ENCODE data around the gene ELOVL1.

The ELOVL1 gene

DNA sequence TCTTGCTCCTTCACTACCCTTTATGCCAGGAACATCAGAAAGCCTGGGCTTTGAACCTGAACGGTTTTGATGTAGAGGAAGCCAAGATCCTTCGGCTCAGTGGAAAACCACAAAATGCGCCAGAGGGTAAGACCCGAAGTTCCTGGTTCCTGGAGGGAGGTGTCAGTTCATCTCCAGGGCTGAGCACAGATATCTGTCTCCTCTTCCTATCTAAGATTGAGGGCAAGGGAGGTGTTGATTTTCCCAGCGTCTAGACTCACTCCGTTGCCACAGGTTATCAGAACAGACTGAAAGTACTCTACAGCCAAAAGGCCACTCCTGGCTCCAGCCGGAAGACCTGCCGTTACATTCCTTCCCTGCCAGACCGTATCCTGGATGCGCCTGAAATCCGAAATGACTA is 8.1 kb downstream of the ELOVL1 start:
- no peak overlapping the region for H3K4me3 ChIP-seq (ENCODE audit: low read length)
- H3K36me3 ChIP-seq (ENCODE audit: control insufficient read depth, insufficient read depth, low read length), result peaks cover 18% of the 10 kb centered on the region
- H3K27me3 ChIP-seq (ENCODE audit: control insufficient read depth, insufficient read depth, low read length), result no peaks in the 10 kb centered on the region
- no peaks in the 10 kb centered on the region for H3K4me1 ChIP-seq (ENCODE audit: control insufficient read depth, insufficient read depth, low read length)
- no peak overlapping the region for H3K27ac ChIP-seq (ENCODE audit: low read depth, low read length)
- H3K9ac ChIP-seq (ENCODE audit: low read length), result no peak overlapping the region

DNA sequence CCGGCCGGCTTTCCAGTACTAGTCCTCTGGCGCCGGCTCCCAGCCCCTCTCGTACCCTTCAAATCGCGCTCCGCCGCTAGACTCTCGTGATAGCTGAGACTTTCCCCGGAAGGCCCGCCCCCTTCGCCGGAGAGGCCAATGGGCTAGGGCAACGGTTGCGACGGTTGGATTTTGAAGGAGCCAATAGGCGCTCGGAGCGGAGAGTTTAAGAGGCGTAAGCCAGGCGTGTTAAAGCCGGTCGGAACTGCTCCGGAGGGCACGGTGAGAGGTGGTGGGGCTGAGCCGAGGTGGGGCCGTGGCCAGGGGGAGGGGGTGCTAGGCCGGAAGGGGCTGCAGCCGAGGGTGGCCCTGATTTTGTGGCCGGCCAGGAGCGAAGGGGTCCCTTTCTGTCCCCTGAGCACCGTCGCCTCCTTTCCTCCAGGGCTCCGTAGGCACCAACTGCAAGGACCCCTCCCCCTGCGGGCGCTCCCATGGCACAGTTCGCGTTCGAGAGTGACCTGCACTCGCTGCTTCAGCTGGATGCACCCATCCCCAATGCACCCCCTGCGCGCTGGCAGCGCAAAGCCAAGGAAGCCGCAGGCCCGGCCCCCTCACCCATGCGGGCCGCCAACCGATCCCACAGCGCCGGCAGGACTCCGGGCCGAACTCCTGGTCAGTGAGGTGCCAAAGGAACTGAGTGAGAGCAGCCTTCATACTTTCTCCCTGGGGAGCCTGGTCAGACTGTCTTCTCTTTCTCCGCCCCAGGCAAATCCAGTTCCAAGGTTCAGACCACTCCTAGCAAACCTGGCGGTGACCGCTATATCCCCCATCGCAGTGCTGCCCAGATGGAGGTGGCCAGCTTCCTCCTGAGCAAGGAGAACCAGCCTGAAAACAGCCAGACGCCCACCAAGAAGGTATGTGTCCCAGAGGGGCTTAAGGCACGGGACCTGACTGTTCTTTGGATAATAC is 8.8 kb downstream of the ELOVL1 start, which contains the start of gene CDC20:
TSS of gene CDC20 (plus strand) at position 236 of the 948 bp plus-strand sequence. CDS start at position 471, 235 bp downstream.
- H3K36me3 ChIP-seq (ENCODE audit: control insufficient read depth, insufficient read depth, low read length), result peaks cover 12% of the 10 kb centered on the region
- peak within 1 kb of the TSS; percentile 92 for H3K27ac ChIP-seq (ENCODE audit: low read depth, low read length)
- peak within 1 kb of the TSS; percentile 71 for H3K4me3 ChIP-seq (ENCODE audit: low read length)
- H3K9ac ChIP-seq (ENCODE audit: low read length), result peak within 1 kb of the TSS; percentile 43
- no peaks in the 10 kb centered on the region for H3K4me1 ChIP-seq (ENCODE audit: control insufficient read depth, insufficient read depth, low read length)
- H3K27me3 ChIP-seq (ENCODE audit: control insufficient read depth, insufficient read depth, low read length), result no peaks in the 10 kb centered on the region

DNA sequence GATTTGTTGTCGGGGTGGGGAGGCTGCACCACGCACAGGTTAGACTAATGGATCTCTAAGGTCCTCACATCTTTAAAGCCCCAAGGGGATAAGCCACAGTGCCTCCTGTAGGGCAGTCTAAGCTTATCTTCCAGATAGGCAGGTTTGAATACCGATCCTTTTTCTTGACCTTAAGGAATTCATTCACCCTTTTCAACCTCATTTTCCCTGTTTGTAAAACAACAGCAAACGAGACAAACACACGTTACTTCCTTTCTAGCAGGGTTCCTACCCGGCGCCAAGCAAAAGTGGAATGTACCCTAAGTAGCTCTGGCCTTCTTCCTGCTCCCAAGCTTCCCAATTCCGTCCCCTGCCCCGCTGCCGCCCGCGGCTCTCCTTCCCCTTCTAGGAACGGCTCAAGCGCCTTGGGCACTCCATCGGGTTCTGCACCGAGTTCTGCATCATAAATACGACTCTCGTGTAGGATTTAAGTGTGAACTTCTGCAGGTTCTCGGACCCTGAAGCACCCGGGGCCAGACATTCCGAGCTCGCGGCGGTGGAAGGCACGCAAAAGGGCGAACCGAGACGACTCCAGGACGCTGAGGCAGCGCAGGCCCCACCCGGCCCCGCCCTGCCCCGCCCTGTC is 9.6 kb downstream of the ELOVL1 start:
- H3K27me3 ChIP-seq (ENCODE audit: control insufficient read depth, insufficient read depth, low read length), result no peaks in the 10 kb centered on the region
- H3K27ac ChIP-seq (ENCODE audit: low read depth, low read length), result peak overlapping the region; percentile 92
- H3K4me1 ChIP-seq (ENCODE audit: control insufficient read depth, insufficient read depth, low read length), result no peaks in the 10 kb centered on the region
- H3K4me3 ChIP-seq (ENCODE audit: low read length), result peak overlapping the region; percentile 71
- peak overlapping the region; percentile 43 for H3K9ac ChIP-seq (ENCODE audit: low read length)
- peaks cover 5% of the 10 kb centered on the region for H3K36me3 ChIP-seq (ENCODE audit: control insufficient read depth, insufficient read depth, low read length)

DNA sequence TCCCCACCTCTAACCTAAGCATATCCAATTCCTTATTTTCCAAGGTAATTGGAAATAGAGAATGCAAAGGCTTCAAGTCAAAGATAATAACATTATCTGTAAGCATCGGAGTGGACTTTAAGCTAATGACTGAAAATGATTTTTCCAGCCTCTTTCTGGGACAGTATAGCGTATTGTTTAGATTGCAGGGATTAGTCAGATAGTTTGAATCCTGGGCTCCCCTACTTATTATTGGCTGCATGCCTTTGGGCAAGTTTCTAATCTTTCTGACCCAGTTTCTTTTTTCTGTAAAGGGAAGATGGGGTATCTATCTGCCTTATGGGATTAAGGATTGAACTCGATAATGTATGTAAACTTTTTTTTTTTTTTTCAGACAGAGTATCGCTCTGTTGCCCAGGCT is 10.6 kb downstream of the ELOVL1 start:
- Histone ChIP-seq H3K9ac (ENCODE audit: low read length) (no peak overlapping the region), H3K27me3 (ENCODE audit: control insufficient read depth, insufficient read depth, low read length) (no peaks in the 10 kb centered on the region), H3K36me3 (ENCODE audit: control insufficient read depth, insufficient read depth, low read length) (peaks cover 5% of the 10 kb centered on the region)

DNA sequence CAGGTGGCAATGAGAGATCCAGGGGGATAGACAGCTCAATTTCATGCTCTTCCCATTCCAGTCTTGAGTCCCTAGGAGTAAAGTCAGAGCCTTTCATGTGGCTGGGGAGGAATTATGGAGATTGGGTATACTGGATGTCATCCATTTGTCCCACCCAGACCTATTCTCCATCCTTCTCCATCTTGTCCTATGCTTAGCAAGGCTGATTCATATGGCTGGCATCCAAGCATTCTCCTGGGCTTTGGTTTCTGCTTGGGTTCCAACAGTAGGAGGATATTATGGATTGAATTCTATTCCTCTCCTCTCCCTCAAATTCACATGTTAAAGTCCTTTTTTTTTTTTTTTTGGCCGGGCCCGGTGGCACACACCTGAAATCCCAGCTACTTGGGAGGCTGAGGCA is 12.9 kb downstream of the ELOVL1 start:
- Histone ChIP-seq H3K4me3 (ENCODE audit: low read length) (no peak overlapping the region), H3K9ac (ENCODE audit: low read length) (no peak overlapping the region), H3K36me3 (ENCODE audit: control insufficient read depth, insufficient read depth, low read length) (no peaks in the 10 kb centered on the region), H3K27me3 (ENCODE audit: control insufficient read depth, insufficient read depth, low read length) (no peaks in the 10 kb centered on the region), H3K27ac (ENCODE audit: low read depth, low read length) (no peak overlapping the region), H3K4me1 (ENCODE audit: control insufficient read depth, insufficient read depth, low read length) (peaks cover 3% of the 10 kb centered on the region)

More for the DNA sequence above, 10.6 kb downstream of the ELOVL1 start:
- Histone ChIP-seq H3K4me1 (ENCODE audit: control insufficient read depth, insufficient read depth, low read length) (no peaks in the 10 kb centered on the region), H3K4me3 (ENCODE audit: low read length) (no peak overlapping the region), H3K27ac (ENCODE audit: low read depth, low read length) (no peak overlapping the region)

DNA sequence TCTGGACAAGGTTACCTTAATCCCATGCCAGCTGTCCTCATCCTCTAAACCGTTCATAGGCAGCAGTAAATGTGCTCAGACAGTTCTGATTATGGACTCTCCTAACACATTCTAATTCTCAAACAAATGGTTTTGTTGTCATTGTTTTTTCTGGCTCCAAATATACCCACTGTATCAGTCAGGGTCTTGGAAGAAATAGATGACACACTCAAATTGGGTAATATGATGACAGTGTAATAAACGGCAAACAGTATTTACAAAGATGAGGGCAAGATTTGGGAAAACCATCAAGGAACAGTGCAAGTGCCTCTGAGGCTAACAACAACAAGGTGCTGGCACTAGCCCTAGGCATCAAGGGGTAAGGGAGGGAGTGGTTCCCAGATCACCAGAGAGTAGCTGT is 13.3 kb downstream of the ELOVL1 start:
- H3K4me3 ChIP-seq (ENCODE audit: low read length), result no peak overlapping the region
- H3K4me1 ChIP-seq (ENCODE audit: control insufficient read depth, insufficient read depth, low read length), result peaks cover 6% of the 10 kb centered on the region
- H3K27me3 ChIP-seq (ENCODE audit: control insufficient read depth, insufficient read depth, low read length), result no peaks in the 10 kb centered on the region
- H3K27ac ChIP-seq (ENCODE audit: low read depth, low read length), result no peak overlapping the region
- H3K9ac ChIP-seq (ENCODE audit: low read length), result no peak overlapping the region
- H3K36me3 ChIP-seq (ENCODE audit: control insufficient read depth, insufficient read depth, low read length), result no peaks in the 10 kb centered on the region

DNA sequence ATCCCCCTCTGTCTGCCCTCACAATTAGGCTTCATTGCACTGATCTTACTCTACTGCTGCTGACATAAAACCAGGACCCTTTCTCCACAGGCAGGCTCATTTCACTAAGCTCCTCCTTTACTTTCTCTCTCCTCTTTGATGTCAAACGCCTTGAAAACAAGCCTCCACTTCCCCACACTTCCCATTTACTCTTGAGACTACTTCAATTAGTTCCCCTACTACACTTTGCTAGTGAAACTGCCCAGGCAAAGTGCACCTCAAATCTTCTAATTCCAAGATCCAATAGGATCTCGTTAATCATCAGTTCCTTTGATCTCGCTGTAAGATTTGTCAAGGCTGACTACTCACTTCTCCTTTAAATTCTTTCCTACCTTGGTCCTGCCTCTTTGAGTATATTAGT is 14.9 kb downstream of the ELOVL1 start:
- H3K9ac ChIP-seq (ENCODE audit: low read length), result no peak overlapping the region
- H3K27me3 ChIP-seq (ENCODE audit: control insufficient read depth, insufficient read depth, low read length), result no peaks in the 10 kb centered on the region
- H3K27ac ChIP-seq (ENCODE audit: low read depth, low read length), result no peak overlapping the region
- H3K4me3 ChIP-seq (ENCODE audit: low read length), result no peak overlapping the region
- no peaks in the 10 kb centered on the region for H3K36me3 ChIP-seq (ENCODE audit: control insufficient read depth, insufficient read depth, low read length)
- H3K4me1 ChIP-seq (ENCODE audit: control insufficient read depth, insufficient read depth, low read length), result peaks cover 6% of the 10 kb centered on the region

DNA sequence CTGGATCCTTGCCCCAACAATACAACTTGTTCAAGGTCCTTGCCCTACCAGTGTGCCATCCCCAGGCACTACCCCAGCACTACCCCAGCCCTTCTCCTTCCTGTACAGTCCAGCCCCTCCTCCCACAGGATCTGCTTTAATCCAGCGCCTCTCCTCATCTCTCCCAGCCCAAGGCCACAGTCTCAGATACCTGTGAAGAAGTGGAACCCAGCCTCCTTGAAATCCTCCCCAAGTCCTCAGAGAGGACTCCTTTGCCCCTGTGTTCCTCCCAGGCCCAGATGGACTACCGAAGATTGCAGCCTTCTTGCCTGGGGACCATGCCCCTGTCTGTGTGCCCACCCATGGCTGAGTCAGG is 15.5 kb downstream of the ELOVL1 start:
- Histone ChIP-seq H3K4me1 (ENCODE audit: control insufficient read depth, insufficient read depth, low read length) (peaks cover 6% of the 10 kb centered on the region), H3K9ac (ENCODE audit: low read length) (no peak overlapping the region), H3K27me3 (ENCODE audit: control insufficient read depth, insufficient read depth, low read length) (no peaks in the 10 kb centered on the region), H3K27ac (ENCODE audit: low read depth, low read length) (no peak overlapping the region), H3K4me3 (ENCODE audit: low read length) (no peak overlapping the region), H3K36me3 (ENCODE audit: control insufficient read depth, insufficient read depth, low read length) (no peaks in the 10 kb centered on the region)

DNA sequence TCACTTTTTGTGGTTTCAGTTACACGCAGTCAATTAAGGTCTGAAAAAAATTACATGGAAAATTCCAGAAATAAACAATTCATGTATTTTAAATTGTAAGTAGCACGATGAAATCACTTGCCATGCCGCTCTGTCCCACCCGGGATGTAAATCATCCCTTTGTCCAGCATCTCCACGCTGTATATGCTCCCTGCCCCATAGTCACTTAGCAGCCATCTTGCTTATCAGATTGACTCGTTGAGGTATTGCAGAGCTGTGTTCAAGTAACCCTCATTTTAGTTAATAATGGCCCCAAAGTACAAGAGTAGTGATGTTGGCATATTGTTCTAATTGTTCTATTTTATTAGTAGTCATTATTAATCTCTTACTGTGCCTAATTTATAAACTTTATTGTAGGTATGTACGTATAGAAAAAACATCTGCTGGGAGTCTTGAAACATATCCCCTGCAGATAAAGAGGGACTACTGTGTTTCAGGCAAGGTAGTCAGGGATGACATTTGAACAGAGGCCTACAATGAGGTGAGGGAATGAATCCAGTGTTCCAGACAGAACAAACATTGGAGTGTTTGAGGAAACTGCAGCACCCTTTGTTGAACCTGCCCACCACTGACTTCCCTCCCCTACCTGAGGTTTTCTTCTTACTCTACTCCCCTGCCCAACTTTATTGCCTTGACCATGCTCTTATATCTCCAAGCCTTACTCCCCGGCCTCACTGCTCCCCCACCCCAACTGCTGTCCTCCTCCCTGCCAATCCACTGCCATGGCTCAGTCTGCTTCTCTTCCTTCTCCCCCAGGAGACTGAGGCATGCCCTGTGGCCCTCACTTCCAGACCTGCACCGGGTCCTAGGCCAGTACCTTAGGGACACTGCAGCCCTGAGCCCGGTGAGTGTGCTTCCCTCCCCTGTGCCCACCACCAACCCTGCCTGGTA is 16.1 kb downstream of the ELOVL1 start:
- Histone ChIP-seq H3K27ac (ENCODE audit: low read depth, low read length) (no peak overlapping the region), H3K9ac (ENCODE audit: low read length) (no peak overlapping the region)

DNA sequence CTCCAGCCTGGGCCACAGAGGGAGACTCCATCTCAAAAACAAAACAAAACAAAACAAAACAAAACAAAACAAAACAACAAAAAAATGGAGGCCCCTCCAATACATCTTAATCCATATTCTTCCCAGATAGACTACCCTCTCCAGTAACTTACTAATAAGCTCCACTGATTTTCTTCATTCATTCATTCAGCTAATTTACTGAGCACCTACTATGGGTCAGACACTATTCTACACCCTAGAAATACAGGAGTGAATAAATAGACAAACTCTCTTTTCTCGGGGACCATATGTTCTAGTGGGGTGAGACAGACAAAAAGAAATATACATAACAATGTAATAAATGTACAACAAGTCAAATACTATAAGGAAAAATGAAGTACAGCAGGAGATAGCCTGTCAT is 16.8 kb downstream of the ELOVL1 start:
- H3K36me3 ChIP-seq (ENCODE audit: control insufficient read depth, insufficient read depth, low read length), result no peaks in the 10 kb centered on the region

More for the DNA sequence above, 16.1 kb downstream of the ELOVL1 start:
- peaks cover 6% of the 10 kb centered on the region for H3K4me1 ChIP-seq (ENCODE audit: control insufficient read depth, insufficient read depth, low read length)
- H3K27me3 ChIP-seq (ENCODE audit: control insufficient read depth, insufficient read depth, low read length), result no peaks in the 10 kb centered on the region
- no peak overlapping the region for H3K4me3 ChIP-seq (ENCODE audit: low read length)
- no peaks in the 10 kb centered on the region for H3K36me3 ChIP-seq (ENCODE audit: control insufficient read depth, insufficient read depth, low read length)

DNA sequence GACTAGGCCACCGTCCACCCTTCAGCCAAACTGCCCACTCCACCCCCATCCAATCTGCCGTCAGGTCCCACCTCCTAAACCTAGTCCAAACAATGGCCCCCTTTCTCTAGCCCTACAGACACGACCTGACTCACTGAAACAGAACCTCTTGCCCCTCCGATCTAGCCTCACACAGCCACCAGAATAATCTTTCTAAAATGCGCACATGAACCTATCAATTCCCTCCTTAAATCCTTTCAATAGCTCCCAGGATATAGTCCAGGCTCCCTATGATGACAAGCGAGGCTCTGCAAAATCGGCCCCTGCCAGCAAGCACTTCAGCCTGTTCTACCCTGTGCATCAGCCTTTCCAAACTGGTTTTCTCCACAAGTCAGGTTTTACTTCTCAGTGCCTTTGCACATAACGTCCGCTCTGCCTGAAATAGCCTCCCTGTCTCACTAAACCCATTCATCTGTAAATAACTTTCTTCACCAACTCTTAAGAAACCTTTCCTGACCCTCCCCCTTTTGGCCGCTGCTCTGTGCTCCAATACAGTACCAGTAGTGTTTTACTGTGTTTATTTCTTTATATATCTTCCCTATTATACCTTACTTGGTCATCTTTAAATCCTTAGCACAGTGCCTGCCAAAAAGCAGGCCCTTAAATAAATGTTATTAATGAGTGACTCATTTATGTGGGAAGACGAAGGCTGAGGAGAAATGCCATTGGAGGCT is 18.1 kb downstream of the ELOVL1 start:
- H3K27ac ChIP-seq (ENCODE audit: low read depth, low read length), result peak overlapping the region; percentile 89
- H3K27me3 ChIP-seq (ENCODE audit: control insufficient read depth, insufficient read depth, low read length), result no peaks in the 10 kb centered on the region
- peaks cover 6% of the 10 kb centered on the region for H3K4me1 ChIP-seq (ENCODE audit: control insufficient read depth, insufficient read depth, low read length)
- no peaks in the 10 kb centered on the region for H3K36me3 ChIP-seq (ENCODE audit: control insufficient read depth, insufficient read depth, low read length)
- peak overlapping the region; percentile 59 for H3K9ac ChIP-seq (ENCODE audit: low read length)
- peak overlapping the region; percentile 76 for H3K4me3 ChIP-seq (ENCODE audit: low read length)

More for the DNA sequence above, 16.8 kb downstream of the ELOVL1 start:
- peaks cover 6% of the 10 kb centered on the region for H3K4me1 ChIP-seq (ENCODE audit: control insufficient read depth, insufficient read depth, low read length)
- no peak overlapping the region for H3K9ac ChIP-seq (ENCODE audit: low read length)
- no peak overlapping the region for H3K27ac ChIP-seq (ENCODE audit: low read depth, low read length)
- no peaks in the 10 kb centered on the region for H3K27me3 ChIP-seq (ENCODE audit: control insufficient read depth, insufficient read depth, low read length)
- H3K4me3 ChIP-seq (ENCODE audit: low read length), result no peak overlapping the region
